Endothelial cell of umbilical vein (primary cell): ENCODE data around the gene MAMDC4.

ENCODE experiments used
- POLR2A ChIP-seq: IDR thresholded peaks from 2 replicates; pipeline ENCODE4 v1.6.1; 2012; ENCODE audit warnings: low read depth, mild to moderate bottlenecking, control low read depth, low read length
- TF ChIP-seq, protein P1 (sequence below): IDR thresholded peaks from 2 replicates; pipeline ENCODE4 v1.6.1; 2011; ENCODE audit not compliant: insufficient read depth, insufficient read length

DNA sequence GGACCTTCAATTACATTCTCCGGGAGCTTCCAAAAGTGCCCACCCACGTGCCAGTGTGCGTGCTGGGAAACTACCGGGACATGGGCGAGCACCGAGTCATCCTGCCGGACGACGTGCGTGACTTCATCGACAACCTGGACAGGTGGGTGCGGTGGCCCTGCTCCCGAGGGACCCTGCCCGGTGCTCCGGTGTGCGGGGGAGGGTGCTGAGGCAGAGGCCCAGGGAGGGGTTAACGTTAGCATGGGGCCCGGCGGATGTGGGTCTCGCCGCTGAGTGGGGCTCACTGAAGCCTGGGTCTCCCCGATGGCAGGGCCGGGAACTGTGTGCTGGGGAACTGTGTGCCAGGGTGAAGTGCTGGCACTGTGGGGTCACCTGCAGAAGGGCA, 20.4 kb upstream of the MAMDC4 start:
- TF ChIP-seq, protein P1, sequence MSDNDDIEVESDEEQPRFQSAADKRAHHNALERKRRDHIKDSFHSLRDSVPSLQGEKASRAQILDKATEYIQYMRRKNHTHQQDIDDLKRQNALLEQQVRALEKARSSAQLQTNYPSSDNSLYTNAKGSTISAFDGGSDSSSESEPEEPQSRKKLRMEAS = no peak
- TF ChIP-seq POLR2A = no peak
